ENCODE results near the gene PCNP.
"Not testable (repeated sequence)": the region's sequence is repeated elsewhere in the genome, so short reads cannot be mapped to it uniquely, and the experiment has no call there.

PCNP gene

DNA sequence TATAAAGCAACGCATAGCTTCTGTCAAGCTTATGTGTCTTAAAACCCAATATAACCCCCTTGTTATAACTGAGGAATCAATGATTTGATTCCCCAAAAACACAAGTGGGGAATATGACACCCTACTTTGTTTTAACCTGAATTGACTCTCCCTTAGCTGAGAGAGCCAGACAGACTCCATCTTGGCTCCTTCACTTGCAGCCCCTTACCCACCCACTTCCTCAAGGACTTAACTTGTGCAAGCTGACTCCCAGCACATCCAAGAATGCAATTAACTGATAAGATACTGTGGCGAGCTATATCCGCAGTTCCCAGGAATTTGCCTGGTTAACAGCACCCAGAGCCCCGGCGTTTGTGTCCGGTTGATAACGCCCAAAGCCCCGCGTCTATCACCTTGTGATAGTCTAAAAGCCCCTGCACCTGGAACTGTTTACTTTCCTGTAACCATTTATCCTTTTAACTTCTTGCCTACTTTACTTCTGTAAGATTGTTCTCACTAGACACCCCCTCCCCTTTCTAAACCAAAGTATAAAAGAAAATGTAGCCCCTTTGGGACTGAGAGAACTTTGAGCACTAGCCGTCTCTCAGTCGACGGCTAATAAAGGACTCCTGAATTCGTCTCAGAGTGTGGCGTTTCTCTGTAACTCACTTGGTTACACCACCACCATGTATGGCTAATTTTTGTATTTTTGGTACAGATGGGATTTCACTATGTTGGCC, 67.6 kb downstream of the PCNP start:
- not testable (repeated sequence) for H2AK5ac ChIP-seq (ENCODE audit: low read length, severe bottlenecking); H3K4me3 ChIP-seq (ENCODE audit: insufficient read depth in 1 of 2, low read depth in 1 of 2, low read length in 2 of 2); DNase-seq; H3K9me3 ChIP-seq (ENCODE audit: control insufficient read depth, low read length); H3K27ac ChIP-seq (ENCODE audit: low read length, poor library complexity, severe bottlenecking); H2BK5ac ChIP-seq (ENCODE audit: low read depth, low read length, poor library complexity, severe bottlenecking); H3K36me3 ChIP-seq (ENCODE audit: control insufficient read depth in 1 of 2, insufficient read depth in 2 of 2, low read depth in 1 of 2, low read length in 2 of 2); H2BK15ac ChIP-seq (ENCODE audit: low read depth, poor library complexity, severe bottlenecking); H3K9ac ChIP-seq (ENCODE audit: low read length); H3K14ac ChIP-seq (ENCODE audit: low read length in 2 of 2); H2BK120ac ChIP-seq (ENCODE audit: low read depth, low read length); H3K18ac ChIP-seq (ENCODE audit: low read depth in 1 of 2, low read length in 2 of 2); H4K8ac ChIP-seq (ENCODE audit: low read length); H2BK12ac ChIP-seq (ENCODE audit: low read length in 2 of 2); H3K4me1 ChIP-seq (ENCODE audit: control insufficient read depth, insufficient read depth, low read depth, low read length); H3K4me2 ChIP-seq (ENCODE audit: low read length, poor library complexity, severe bottlenecking); H4K91ac ChIP-seq (ENCODE audit: low read length); H3K27me3 ChIP-seq (ENCODE audit: control insufficient read depth in 1 of 2, insufficient read depth in 1 of 2, low read length in 2 of 2); H3K23ac ChIP-seq (ENCODE audit: low read length in 2 of 2); H3K79me1 ChIP-seq (replicated peaks; ENCODE audit: low read length, poor library complexity, severe bottlenecking); H2AFZ ChIP-seq (ENCODE audit: low read depth, low read length); H3K4ac ChIP-seq (ENCODE audit: low read depth in 1 of 2, low read length in 2 of 2)
- WGBS, result 42% methylated on average over 14 of the region's 14 CpGs

GRCh38 chr3:101642441-101642840, 68.5 kb downstream of the PCNP start:
- Histone ChIP-seq H3K27ac (ENCODE audit: low read length, poor library complexity, severe bottlenecking) (no peak overlapping the region), H3K9ac (ENCODE audit: low read length) (no peak overlapping the region), H2BK15ac (ENCODE audit: low read depth, poor library complexity, severe bottlenecking) (no peak overlapping the region), H2BK120ac (ENCODE audit: low read depth, low read length) (no peak overlapping the region), H3K36me3 (ENCODE audit: control insufficient read depth in 1 of 2, insufficient read depth in 2 of 2, low read depth in 1 of 2, low read length in 2 of 2) (no peaks in the 10 kb centered on the region), H4K91ac (ENCODE audit: low read length) (no peak overlapping the region), H3K27me3 (ENCODE audit: control insufficient read depth in 1 of 2, insufficient read depth in 1 of 2, low read length in 2 of 2) (no peaks in the 10 kb centered on the region), H3K4me2 (ENCODE audit: low read length, poor library complexity, severe bottlenecking) (no peak overlapping the region), H4K8ac (ENCODE audit: low read length) (no peak overlapping the region), H2AFZ (ENCODE audit: low read depth, low read length) (no peak overlapping the region), H3K18ac (ENCODE audit: low read depth in 1 of 2, low read length in 2 of 2) (no peak overlapping the region), H2BK5ac (ENCODE audit: low read depth, low read length, poor library complexity, severe bottlenecking) (no peak overlapping the region), H3K14ac (ENCODE audit: low read length in 2 of 2) (no peak overlapping the region), H3K4ac (ENCODE audit: low read depth in 1 of 2, low read length in 2 of 2) (no peak overlapping the region), H3K4me3 (ENCODE audit: insufficient read depth in 1 of 2, low read depth in 1 of 2, low read length in 2 of 2) (no peak overlapping the region), H2AK5ac (ENCODE audit: low read length, severe bottlenecking) (no peak overlapping the region), H2BK12ac (ENCODE audit: low read length in 2 of 2) (no peak overlapping the region), H3K9me3 (ENCODE audit: control insufficient read depth, low read length) (no peaks in the 10 kb centered on the region), H3K23ac (ENCODE audit: low read length in 2 of 2) (no peak overlapping the region), H3K79me1 (replicated peaks; ENCODE audit: low read length, poor library complexity, severe bottlenecking) (no peaks in the 10 kb centered on the region), H3K4me1 (ENCODE audit: control insufficient read depth, insufficient read depth, low read depth, low read length) (peaks cover 2% of the 10 kb centered on the region)
- WGBS, result 81% methylated on average over 2 of the region's 3 CpGs
- no peak for DNase-seq

- Histone ChIP-seq H2BK120ac (ENCODE audit: low read depth, low read length) (no peak overlapping the region), H2AFZ (ENCODE audit: low read depth, low read length) (no peak overlapping the region), H2AK5ac (ENCODE audit: low read length, severe bottlenecking) (no peak overlapping the region), H2BK12ac (ENCODE audit: low read length in 2 of 2) (no peak overlapping the region), H3K9me3 (ENCODE audit: control insufficient read depth, low read length) (no peaks in the 10 kb centered on the region), H3K18ac (ENCODE audit: low read depth in 1 of 2, low read length in 2 of 2) (no peak overlapping the region), H4K8ac (ENCODE audit: low read length) (no peak overlapping the region), H3K9ac (ENCODE audit: low read length) (no peak overlapping the region), H3K4ac (ENCODE audit: low read depth in 1 of 2, low read length in 2 of 2) (no peak overlapping the region), H3K27ac (ENCODE audit: low read length, poor library complexity, severe bottlenecking) (no peak overlapping the region), H2BK15ac (ENCODE audit: low read depth, poor library complexity, severe bottlenecking) (no peak overlapping the region), H3K14ac (ENCODE audit: low read length in 2 of 2) (no peak overlapping the region), H2BK5ac (ENCODE audit: low read depth, low read length, poor library complexity, severe bottlenecking) (no peak overlapping the region), H3K4me2 (ENCODE audit: low read length, poor library complexity, severe bottlenecking) (no peak overlapping the region), H3K36me3 (ENCODE audit: control insufficient read depth in 1 of 2, insufficient read depth in 2 of 2, low read depth in 1 of 2, low read length in 2 of 2) (peaks cover 0 to 4% of the 10 kb centered on the region in 2 experiments), H3K79me1 (replicated peaks; ENCODE audit: low read length, poor library complexity, severe bottlenecking) (no peaks in the 10 kb centered on the region), H4K91ac (ENCODE audit: low read length) (no peak overlapping the region), H3K27me3 (ENCODE audit: control insufficient read depth in 1 of 2, insufficient read depth in 1 of 2, low read length in 2 of 2) (no peaks in the 10 kb centered on the region), H3K4me3 (ENCODE audit: insufficient read depth in 1 of 2, low read depth in 1 of 2, low read length in 2 of 2) (no peak overlapping the region), H3K23ac (ENCODE audit: low read length in 2 of 2) (no peak overlapping the region), H3K4me1 (ENCODE audit: control insufficient read depth, insufficient read depth, low read depth, low read length) (peaks cover under 1% of the 10 kb centered on the region)
- DNase-seq, result no peak
- 97% methylated on average over 8 of the region's 8 CpGs for WGBS
These were observed 69.2 kb downstream of the PCNP start for GRCh38 chr3:101643009-101643844.

Measured in mesenchymal stem cell (in vitro differentiated cells and primary cell).